ENCODE measurements around the gene SPIB.

The SPIB gene

GRCh38 chr19:50378863-50379236, 39.9 kb upstream of the SPIB start:
- Histone ChIP-seq H3K79me2 (ENCODE audit: control insufficient read depth, low read length) (peaks cover 13% of the 10 kb centered on the region), H4K20me1 (ENCODE audit: control insufficient read depth, insufficient read depth, low read depth, low read length) (peaks cover 5% of the 10 kb centered on the region; the same call in 1 of the 2 replicates), H3K9me2 (replicated peaks; ENCODE audit: control insufficient read depth, low read length) (no peaks in the 10 kb centered on the region), H3F3A (ENCODE audit: control insufficient read depth, insufficient read depth) (0 out of 2 replicates have a peak, but pooled peaks cover 5% of the 10 kb centered on the region), H3K36me3 (ENCODE audit: control insufficient read depth, low read length) (peaks cover 59% of the 10 kb centered on the region), H3K27ac (ENCODE audit: low read depth, low read length) (no peak overlapping the region), H3K4me1 (ENCODE audit: control insufficient read depth, low read length) (peaks cover 25% of the 10 kb centered on the region), H3K4me3 (ENCODE audit: low read length) (no peak overlapping the region), H3K4me2 (ENCODE audit: low read length) (no peak overlapping the region), H3K9me3 (ENCODE audit: control insufficient read depth, insufficient read depth, low read length) (no peaks in the 10 kb centered on the region), H3K27me3 (ENCODE audit: control insufficient read depth, low read length) (no peaks in the 10 kb centered on the region)
- no peak for TF ChIP-seq EZH2phosphoT487 (IDR thresholded peaks at IDR 0.05; ENCODE audit: borderline replicate concordance, low read length)

GRCh38 chr19:50379602-50380001, 39.1 kb upstream of the SPIB start:
- H3K4me3 ChIP-seq (ENCODE audit: low read length) = no peak overlapping the region
- H3K79me2 ChIP-seq (ENCODE audit: control insufficient read depth, low read length) = peaks cover 17% of the 10 kb centered on the region
- no peaks in the 10 kb centered on the region for H3K9me2 ChIP-seq (replicated peaks; ENCODE audit: control insufficient read depth, low read length)
- no peaks in the 10 kb centered on the region for H3K27me3 ChIP-seq (ENCODE audit: control insufficient read depth, low read length)
- TF ChIP-seq CTCF (IDR thresholded peaks at IDR 0.05; ENCODE audit: low read depth, low read length, poor library complexity, severe bottlenecking) (no peak), EZH2phosphoT487 (IDR thresholded peaks at IDR 0.05; ENCODE audit: borderline replicate concordance, low read length) (no peak)
- no peak overlapping the region for H3K27ac ChIP-seq (ENCODE audit: low read depth, low read length)
- peaks cover 60% of the 10 kb centered on the region for H3K36me3 ChIP-seq (ENCODE audit: control insufficient read depth, low read length)
- 0 out of 2 replicates have a peak, but pooled peaks cover 5% of the 10 kb centered on the region for H3F3A ChIP-seq (ENCODE audit: control insufficient read depth, insufficient read depth)
- no peak overlapping the region for H3K4me2 ChIP-seq (ENCODE audit: low read length)
- no peaks in the 10 kb centered on the region for H3K9me3 ChIP-seq (ENCODE audit: control insufficient read depth, insufficient read depth, low read length)
- peaks cover 5% of the 10 kb centered on the region; the same call in 1 of the 2 replicates for H4K20me1 ChIP-seq (ENCODE audit: control insufficient read depth, insufficient read depth, low read depth, low read length)
- peaks cover 25% of the 10 kb centered on the region for H3K4me1 ChIP-seq (ENCODE audit: control insufficient read depth, low read length)

- H3K4me1 ChIP-seq (ENCODE audit: control insufficient read depth, low read length) = peaks cover 27% of the 10 kb centered on the region
- peaks cover 23% of the 10 kb centered on the region for H3K79me2 ChIP-seq (ENCODE audit: control insufficient read depth, low read length)
- H3K27ac ChIP-seq (ENCODE audit: low read depth, low read length) = no peak overlapping the region
- H3K9me3 ChIP-seq (ENCODE audit: control insufficient read depth, insufficient read depth, low read length) = no peaks in the 10 kb centered on the region
- H3K9me2 ChIP-seq (replicated peaks; ENCODE audit: control insufficient read depth, low read length) = no peaks in the 10 kb centered on the region
- peaks cover 66% of the 10 kb centered on the region for H3K36me3 ChIP-seq (ENCODE audit: control insufficient read depth, low read length)
- H3F3A ChIP-seq (ENCODE audit: control insufficient read depth, insufficient read depth) = 0 out of 2 replicates have a peak, but pooled peaks cover 3% of the 10 kb centered on the region
- peaks cover 9% of the 10 kb centered on the region; the same call in 1 of the 2 replicates for H4K20me1 ChIP-seq (ENCODE audit: control insufficient read depth, insufficient read depth, low read depth, low read length)
- no peaks in the 10 kb centered on the region for H3K27me3 ChIP-seq (ENCODE audit: control insufficient read depth, low read length)
- no peak overlapping the region for H3K4me2 ChIP-seq (ENCODE audit: low read length)
- TF ChIP-seq EZH2phosphoT487 (IDR thresholded peaks at IDR 0.05; ENCODE audit: borderline replicate concordance, low read length) (no peak), CTCF (IDR thresholded peaks at IDR 0.05; ENCODE audit: low read depth, low read length, poor library complexity, severe bottlenecking) (no peak)
- no peak overlapping the region for H3K4me3 ChIP-seq (ENCODE audit: low read length)
These were observed 38.6 kb upstream of the SPIB start for GRCh38 chr19:50380137-50380536.

- Histone ChIP-seq H3K27ac (ENCODE audit: low read depth, low read length) (no peak overlapping the region), H3K79me2 (ENCODE audit: control insufficient read depth, low read length) (peaks cover 29% of the 10 kb centered on the region), H4K20me1 (ENCODE audit: control insufficient read depth, insufficient read depth, low read depth, low read length) (peaks cover 11% of the 10 kb centered on the region; the same call in 1 of the 2 replicates), H3K4me2 (ENCODE audit: low read length) (no peak overlapping the region), H3K4me3 (ENCODE audit: low read length) (no peak overlapping the region), H3F3A (ENCODE audit: control insufficient read depth, insufficient read depth) (0 out of 2 replicates have a peak, but pooled peaks cover 3% of the 10 kb centered on the region), H3K9me2 (replicated peaks; ENCODE audit: control insufficient read depth, low read length) (no peaks in the 10 kb centered on the region), H3K9me3 (ENCODE audit: control insufficient read depth, insufficient read depth, low read length) (no peaks in the 10 kb centered on the region), H3K36me3 (ENCODE audit: control insufficient read depth, low read length) (peaks cover 70% of the 10 kb centered on the region), H3K4me1 (ENCODE audit: control insufficient read depth, low read length) (peaks cover 28% of the 10 kb centered on the region), H3K27me3 (ENCODE audit: control insufficient read depth, low read length) (no peaks in the 10 kb centered on the region)
- TF ChIP-seq CTCF (IDR thresholded peaks at IDR 0.05; ENCODE audit: low read depth, low read length, poor library complexity, severe bottlenecking) = no peak
These were observed 38.0 kb upstream of the SPIB start for GRCh38 chr19:50380751-50381151.
